Superior temporal gyrus (tissue), 1 donor: ENCODE measurements around the gene YWHAG.
"Not testable (repeated sequence)": the region's sequence is repeated elsewhere in the genome, so short reads cannot be mapped to it uniquely, and the experiment has no call there.

Experiments used
- DNase-seq: peaks from one replicate; pipeline ENCODE4 v3.0.0-alpha.2; 2016; ENCODE audit errors: extremely low spot score

Gene YWHAG

GRCh38 chr7:76358481-76359110 lies at the start of gene YWHAG:
TSS of gene YWHAG (minus strand) at chr7:76358991. CDS start at chr7:76358808, 183 bp downstream.
- peak; percentile 88 for DNase-seq

GRCh38 chr7:76408121-76408560 lies 49.4 kb upstream of the YWHAG start:
- no peak for DNase-seq

- no peak for DNase-seq
These were observed 48.9 kb upstream of the YWHAG start for GRCh38 chr7:76407718-76408117.

DNA sequence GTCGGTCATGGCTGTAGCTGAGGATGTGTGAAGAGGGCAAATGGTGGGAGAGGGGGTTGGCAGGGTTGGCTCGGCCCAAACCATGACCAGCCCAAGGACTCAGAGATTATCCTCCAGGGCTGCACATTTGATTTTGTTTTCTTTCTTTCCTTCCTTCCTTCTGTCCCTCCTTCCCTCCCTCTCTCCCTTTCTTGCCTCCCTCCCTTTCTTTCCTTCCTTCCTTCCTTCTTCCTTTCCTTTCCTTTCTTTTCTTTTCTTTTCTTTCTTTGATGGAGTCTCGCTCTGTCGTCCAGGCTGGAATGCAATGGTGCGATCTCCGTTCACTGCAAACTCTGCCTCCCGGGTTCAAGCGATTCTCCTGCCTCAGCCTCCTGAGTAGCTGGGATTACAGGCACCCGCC lies 46.9 kb upstream of the YWHAG start:
- DNase-seq, result no peak

DNA sequence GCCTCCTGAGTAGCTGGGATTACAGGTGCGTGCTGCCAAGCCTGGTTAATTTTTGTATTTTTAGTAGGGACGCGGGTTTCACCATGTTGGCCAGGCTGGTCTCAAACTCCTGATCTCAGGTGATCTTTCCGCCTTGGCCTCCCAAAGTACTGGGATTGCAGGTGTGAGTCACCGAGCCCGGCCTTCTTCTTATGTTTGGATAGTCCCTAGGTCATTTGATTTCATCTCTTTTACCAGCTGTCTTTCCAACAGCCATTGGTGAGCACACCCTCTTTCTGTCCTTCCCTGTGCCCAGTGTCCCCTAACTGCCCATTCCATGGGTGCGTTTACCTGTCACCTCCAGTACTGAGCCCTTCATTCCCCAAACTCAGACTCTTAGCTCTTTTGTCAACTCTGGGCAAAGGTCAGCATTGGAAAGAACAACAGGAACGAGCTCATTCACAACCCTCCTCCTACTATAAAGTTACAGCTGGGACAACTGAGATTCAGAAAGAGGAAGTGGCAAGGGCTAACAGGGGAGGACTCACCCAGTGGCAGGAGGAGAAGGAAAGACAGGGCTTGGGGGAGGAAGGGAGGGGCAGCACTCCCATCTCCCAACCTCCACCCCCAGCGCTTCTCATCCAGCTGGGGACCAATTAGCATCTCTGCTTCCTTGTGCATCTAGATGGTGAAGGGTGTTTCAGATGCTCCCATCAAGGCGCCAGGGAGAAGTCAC lies 45.1 kb upstream of the YWHAG start:
- no peak for DNase-seq

GRCh38 chr7:76403097-76403496 lies 44.3 kb upstream of the YWHAG start:
- not testable (repeated sequence) for DNase-seq

DNA sequence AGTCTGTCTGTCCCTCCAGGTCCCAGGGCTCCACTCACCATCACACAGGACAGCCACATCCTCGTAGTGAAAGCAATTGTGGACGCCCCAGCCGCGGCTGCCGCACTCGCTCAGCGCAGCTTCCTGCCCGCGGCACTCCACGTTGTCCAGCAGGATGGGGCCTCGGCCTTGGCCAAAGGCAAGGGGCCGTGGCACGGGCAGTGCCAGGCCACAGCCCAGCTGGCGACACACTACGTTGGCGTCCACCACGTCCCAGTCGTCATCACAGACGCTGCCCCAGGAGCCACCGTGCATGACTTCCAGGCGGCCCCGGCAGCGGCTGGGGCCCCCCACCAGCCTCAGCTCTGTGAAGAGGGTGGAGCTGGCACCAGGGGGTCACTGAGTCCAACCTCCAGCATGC lies 41.5 kb upstream of the YWHAG start:
- DNase-seq, result no peak

GRCh38 chr7:76397409-76398183 lies 38.8 kb upstream of the YWHAG start:
- DNase-seq, result no peak

DNA sequence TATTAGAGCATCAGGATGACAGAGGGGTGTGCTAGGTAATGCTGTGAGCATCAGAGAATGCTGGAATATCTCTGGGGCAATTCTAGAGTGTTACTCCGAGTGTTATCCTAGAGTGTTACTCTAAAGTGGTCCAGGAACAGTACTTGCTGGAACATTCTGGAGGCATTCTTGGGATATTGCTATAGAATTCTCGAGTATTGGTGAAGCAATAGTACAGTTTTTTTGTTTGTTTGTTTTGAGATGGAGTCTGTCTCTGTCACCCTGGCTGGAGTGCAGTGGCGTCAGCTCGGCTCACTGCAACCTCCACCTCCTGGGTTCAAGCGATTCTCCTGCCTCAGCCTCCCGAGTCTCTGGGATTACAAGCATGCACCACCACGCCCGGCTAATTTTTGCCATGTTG lies 38.1 kb upstream of the YWHAG start:
- no peak for DNase-seq

GRCh38 chr7:76395965-76396726 lies 37.4 kb upstream of the YWHAG start:
- DNase-seq, result no peak

DNA sequence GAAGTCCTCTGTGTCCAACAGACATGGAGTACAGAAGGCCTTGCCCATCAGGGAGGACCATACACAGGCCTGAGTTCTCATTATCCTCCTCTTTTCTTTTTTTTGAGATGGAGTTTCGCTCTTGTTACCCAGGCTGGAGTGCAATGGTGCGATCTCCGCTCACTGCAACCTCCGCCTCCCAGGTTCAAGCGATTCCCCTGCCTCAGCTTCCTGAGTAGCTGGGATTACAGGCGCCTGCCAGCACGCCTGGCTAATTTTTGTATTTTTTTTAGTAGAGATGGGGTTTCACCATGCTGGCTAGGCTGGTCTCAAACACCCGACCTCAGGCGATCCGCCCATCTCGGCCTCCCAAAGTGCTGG lies 36.8 kb upstream of the YWHAG start:
- DNase-seq, result not testable (repeated sequence)

DNA sequence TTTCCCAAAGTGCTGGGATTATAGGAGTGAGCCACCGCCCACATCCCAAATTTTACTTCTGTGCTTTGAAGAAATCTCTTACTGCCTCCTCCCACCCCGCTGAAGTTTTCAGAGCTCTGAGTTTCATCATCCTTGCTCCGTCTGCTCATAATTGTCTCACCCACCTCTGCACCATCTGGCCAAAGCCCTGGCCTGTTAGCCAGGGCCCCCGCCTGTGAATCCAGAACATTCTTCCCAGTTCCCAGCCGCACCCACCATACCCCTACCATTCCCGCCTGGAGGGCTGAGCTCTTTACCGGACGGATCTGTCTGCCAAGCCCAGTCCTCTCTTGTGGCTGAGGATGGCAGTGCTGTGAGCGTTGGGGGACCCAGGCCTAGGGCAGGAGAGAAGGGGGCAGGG lies 36.2 kb upstream of the YWHAG start:
- no peak for DNase-seq

- DNase-seq, result peak; percentile 92
These were observed 34.6 kb upstream of the YWHAG start for GRCh38 chr7:76393116-76394031.

- no peak for DNase-seq
These were observed 33.8 kb upstream of the YWHAG start for GRCh38 chr7:76392531-76393115.

DNA sequence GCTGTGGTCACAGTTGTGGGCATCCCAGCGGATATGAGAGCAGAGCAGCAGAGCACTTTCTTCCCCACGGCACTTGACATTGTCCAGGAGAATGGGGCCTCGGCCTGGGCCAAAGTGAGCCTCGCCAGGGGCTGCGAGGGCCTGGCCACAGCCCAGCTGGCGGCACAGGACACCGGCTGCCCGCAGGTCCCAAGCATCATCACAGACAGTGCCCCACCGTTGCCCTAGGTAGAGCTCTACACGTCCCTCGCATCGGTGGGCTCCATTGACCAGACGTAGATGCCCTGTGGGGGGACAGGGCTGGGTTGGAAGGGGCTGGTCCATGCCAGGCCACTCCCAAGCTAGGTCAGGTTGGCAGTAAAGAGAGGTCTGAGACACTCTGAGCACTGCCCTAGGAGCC lies 31.3 kb upstream of the YWHAG start:
- no peak for DNase-seq

GRCh38 chr7:76387789-76388188 lies 29.0 kb upstream of the YWHAG start:
- DNase-seq, result not testable (repeated sequence)

DNA sequence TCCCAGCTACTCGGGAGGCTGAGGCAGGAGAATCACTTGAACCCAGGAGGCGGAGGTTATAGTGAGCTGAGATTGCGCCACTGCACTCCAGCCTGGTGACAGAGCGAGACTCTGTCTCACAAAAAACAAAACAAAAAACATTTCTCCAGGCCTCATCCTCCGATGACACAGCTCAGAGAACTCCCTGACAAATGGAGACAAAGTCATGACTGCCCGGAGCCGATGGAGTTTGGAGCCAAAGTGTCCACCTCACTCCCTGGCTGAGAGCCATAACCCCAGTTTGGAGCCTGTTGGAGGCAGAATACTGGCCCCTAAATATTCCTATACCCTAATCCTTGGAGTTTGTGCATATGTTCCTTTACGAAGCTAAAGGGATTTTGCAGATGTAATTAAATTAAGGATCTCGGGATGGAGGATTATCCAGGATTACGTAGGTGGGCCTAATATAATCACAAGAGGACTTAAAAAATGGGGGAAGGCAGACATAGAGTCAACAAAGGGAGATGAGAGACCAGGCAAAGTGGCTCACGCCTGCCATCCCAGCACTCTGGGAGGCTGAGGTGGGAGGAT lies 28.0 kb upstream of the YWHAG start:
- DNase-seq, result no peak

DNA sequence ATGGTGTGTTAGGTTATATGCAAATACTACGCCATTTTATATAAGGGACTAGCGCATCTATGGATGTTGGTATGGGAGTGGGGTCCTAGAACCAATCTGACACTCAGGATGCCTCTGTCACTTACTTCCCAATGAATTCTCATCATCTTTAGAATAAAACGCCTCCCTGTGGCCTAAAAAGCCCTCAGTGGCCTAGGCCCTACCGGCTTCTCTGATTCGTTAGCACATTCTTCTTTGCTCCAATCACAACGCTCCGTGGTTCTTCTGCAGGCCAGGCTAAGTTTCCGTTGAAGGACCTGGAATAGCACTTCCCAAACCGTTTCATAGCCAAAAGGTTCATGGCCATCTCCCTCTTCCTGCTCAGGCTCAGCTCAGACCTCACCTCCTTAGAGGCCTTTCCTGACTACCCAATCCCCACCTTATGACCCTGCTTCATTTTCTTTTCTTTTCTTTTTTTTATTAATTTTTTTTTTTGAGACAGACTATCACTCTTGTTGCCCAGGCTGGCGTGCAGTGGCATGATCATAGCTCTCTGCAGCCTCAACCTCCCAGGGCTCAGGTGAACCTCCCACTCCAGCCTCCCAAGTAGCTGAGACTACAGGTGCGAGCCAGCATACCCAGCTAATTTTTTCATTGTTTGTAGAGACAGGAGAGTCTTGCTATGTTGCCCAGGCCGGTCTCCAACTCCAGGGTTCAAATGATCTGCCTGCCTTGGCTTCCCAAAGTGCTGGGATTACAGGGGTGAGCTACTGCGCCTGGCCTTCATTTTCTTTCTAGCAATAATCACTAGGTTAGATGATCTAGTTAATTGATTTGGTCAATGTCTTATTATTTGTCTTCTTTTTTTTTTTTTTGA lies 24.5 kb upstream of the YWHAG start:
- DNase-seq, result no peak

DNA sequence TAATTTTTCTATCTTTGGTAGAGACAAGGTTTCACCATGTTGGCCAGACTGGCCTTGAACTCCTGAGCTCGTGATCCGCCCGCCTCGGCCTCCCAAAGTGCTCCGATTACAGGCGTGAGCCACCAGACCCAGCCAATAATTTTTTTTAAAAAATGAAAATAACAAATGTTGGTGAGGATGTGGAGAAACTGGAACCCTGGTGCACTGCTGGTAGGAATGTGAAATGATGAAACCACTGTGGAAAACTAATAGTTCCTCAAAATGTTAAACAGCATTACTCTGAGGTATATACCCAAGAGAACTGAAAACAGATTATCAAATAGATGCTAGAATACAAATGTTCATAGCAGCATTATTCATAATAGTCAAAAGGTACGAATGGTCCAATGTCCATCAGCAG lies 23.0 kb upstream of the YWHAG start:
- no peak for DNase-seq
